Right lobe of liver (tissue), 4 donors: Measurements from ENCODE around the gene UNC79.

Source experiments
- CTCF ChIP-seq, 4 donors: fragments of 200-600 bp in 3 of 4; fragments of 450-650 bp in 1 of 4; IDR thresholded peaks; one replicate each; pipeline versions ENCODE4 v1.5.1 to v1.8.0; 2016 to 2022; ENCODE audit warnings: antibody characterized with exemption in 4 of 4, mild to moderate bottlenecking in 2 of 4
- POLR2A ChIP-seq: fragments of 450-650 bp; IDR thresholded peaks from one replicate; pipeline ENCODE4 v1.6.1; 2017; ENCODE audit warnings: antibody characterized with exemption, mild to moderate bottlenecking
- donor health status: DM: no; HTN: no; CAD: no.
- donor health status: DM: no; HTN: no; CAD: no.
- donor health status: DM: no; HTN: yes; CAD: no.

- TF ChIP-seq CTCF (IDR thresholded peaks at IDR 0.05) (no peak), POLR2A (no peak)
Observed at GRCh38 chr14:93734086-93734822, 303.5 kb downstream of the UNC79 start.
